Type B pancreatic cell (in vitro differentiated cells): ENCODE measurements around the gene CHPF2. TPM values are rescaled to one million over a fixed set of nuclear protein-coding genes. Genes with fewer than 3 reads are reported as not detected.

Experiments
- DNase-seq: peaks from one replicate; pipeline ENCODE4 v3.0.0; 2021; ENCODE audit warnings: mixed read lengths; ENCODE audit not compliant: unreplicated experiment; ENCODE audit errors: extremely low spot score
- H3K27ac Mint-ChIP-seq: 2 replicates; pipeline ENCODE4 v1.8.0; 2021; ENCODE audit warnings: mild to moderate bottlenecking, mixed read lengths
- H3K27me3 Mint-ChIP-seq: 2 replicates; pipeline ENCODE4 v1.8.0; 2021; ENCODE audit warnings: mixed read lengths
- H3K36me3 Mint-ChIP-seq: 2 replicates; pipeline ENCODE4 v1.8.0; 2021; ENCODE audit warnings: mixed read lengths
- H3K4me1 Mint-ChIP-seq: one replicate; pipeline ENCODE4 v1.8.0; 2021; ENCODE audit warnings: mixed read lengths; ENCODE audit not compliant: unreplicated experiment
- H3K4me3 Mint-ChIP-seq: 2 replicates; pipeline ENCODE4 v1.8.0; 2021; ENCODE audit warnings: mild to moderate bottlenecking, mixed read lengths
- H3K9me3 Mint-ChIP-seq: 2 replicates; pipeline ENCODE4 v1.8.0; 2021; ENCODE audit warnings: mixed read lengths
- CTCF ChIP-seq: fragments of 200-600 bp; sonication (generic); conservative IDR thresholded peaks from 2 replicates; pipeline ENCODE4 v1.5.0; 2021; ENCODE audit warnings: antibody characterized with exemption, mild to moderate bottlenecking
- total RNA-seq: library from RNA; stranded (reverse); gene quantifications from 2 replicates; pipeline ENCODE4 v1.2.1, GENCODE V29; 2021; ENCODE audit warnings: low replicate concordance

CHPF2 gene
- total RNA-seq, 1 donor from 2014 or later = 44.4 TPM

- Mint-ChIP-seq H3K27me3 (peaks cover 23% of the 10 kb centered on the region), H3K36me3 (no peaks in the 10 kb centered on the region), H3K27ac (peak overlapping the region; percentile 93), H3K4me3 (peak overlapping the region; percentile 93), H3K9me3 (no peaks in the 10 kb centered on the region), H3K4me1 (peaks cover 29% of the 10 kb centered on the region)
- TF ChIP-seq CTCF = no peak
- peak; percentile 87 for DNase-seq
Measured at GRCh38 chr7:151251689-151252560, 19.6 kb downstream of the CHPF2 start.

GRCh38 chr7:151252561-151252835 lies 20.2 kb downstream of the CHPF2 start:
- H3K36me3 Mint-ChIP-seq = no peaks in the 10 kb centered on the region
- peak overlapping the region; percentile 93 for H3K27ac Mint-ChIP-seq
- DNase-seq = no peak
- H3K4me1 Mint-ChIP-seq = peaks cover 27% of the 10 kb centered on the region
- peak overlapping the region; percentile 93 for H3K4me3 Mint-ChIP-seq
- TF ChIP-seq CTCF = no peak
- no peaks in the 10 kb centered on the region for H3K9me3 Mint-ChIP-seq
- H3K27me3 Mint-ChIP-seq = peaks cover 27% of the 10 kb centered on the region

GRCh38 chr7:151252961-151253711 lies 20.9 kb downstream of the CHPF2 start:
- Mint-ChIP-seq H3K9me3 (no peaks in the 10 kb centered on the region), H3K27me3 (peaks cover 32% of the 10 kb centered on the region), H3K4me1 (peaks cover 27% of the 10 kb centered on the region), H3K36me3 (no peaks in the 10 kb centered on the region), H3K27ac (peak overlapping the region; percentile 93), H3K4me3 (peak overlapping the region; percentile 93)
- no peak for DNase-seq
- no peak for TF ChIP-seq CTCF

- DNase-seq = no peak
- Mint-ChIP-seq H3K4me3 (peak overlapping the region; percentile 66), H3K4me1 (peaks cover 25% of the 10 kb centered on the region), H3K9me3 (no peaks in the 10 kb centered on the region), H3K36me3 (no peaks in the 10 kb centered on the region), H3K27me3 (peaks cover 36% of the 10 kb centered on the region), H3K27ac (no peak overlapping the region)
- no peak for TF ChIP-seq CTCF
Measured at GRCh38 chr7:151254316-151254715, 22.0 kb downstream of the CHPF2 start.

GRCh38 chr7:151254851-151255250 lies 22.6 kb downstream of the CHPF2 start:
- H3K4me3 Mint-ChIP-seq = no peak overlapping the region
- H3K27me3 Mint-ChIP-seq = peaks cover 35% of the 10 kb centered on the region
- no peaks in the 10 kb centered on the region for H3K9me3 Mint-ChIP-seq
- H3K36me3 Mint-ChIP-seq = no peaks in the 10 kb centered on the region
- peaks cover 22% of the 10 kb centered on the region for H3K4me1 Mint-ChIP-seq
- no peak for TF ChIP-seq CTCF
- H3K27ac Mint-ChIP-seq = peak overlapping the region; percentile 48
- no peak for DNase-seq
